HL-60/S4 (cell line): ENCODE data around the gene RBM27.
"Not testable (repeated sequence)": the region's sequence is repeated elsewhere in the genome, so short reads cannot be mapped to it uniquely, and the experiment has no call there.

Experiments used
- in situ Hi-C: fragments of 300-500 bp; cut with MboI; formaldehyde crosslinking; loops from 2 replicates; pipeline ENCODE4 v1.14.3; 2022; ENCODE audit warnings: low sequenced_read_pairs

The RBM27 gene

DNA sequence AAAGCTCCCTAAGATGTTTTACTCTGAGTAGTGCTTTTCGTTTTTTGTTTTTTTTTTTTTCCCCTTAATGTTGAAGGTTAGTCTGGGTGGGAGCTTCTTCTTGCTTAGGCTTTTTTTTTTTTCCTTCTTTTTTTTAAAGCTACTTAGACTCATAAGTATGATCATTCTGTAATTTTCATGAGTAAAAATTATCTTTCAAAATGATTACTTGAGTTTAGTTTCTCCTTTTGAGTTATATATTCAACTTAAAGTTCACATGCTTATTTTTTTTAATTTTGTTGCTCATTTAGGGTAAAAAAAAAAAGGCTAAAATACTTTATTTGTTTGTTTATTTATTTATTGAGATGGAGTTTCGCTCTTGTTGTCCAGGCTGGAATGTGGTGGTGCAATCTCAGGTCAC is 2.9 kb downstream of the RBM27 start:
- in situ Hi-C loops = no loop called here

DNA sequence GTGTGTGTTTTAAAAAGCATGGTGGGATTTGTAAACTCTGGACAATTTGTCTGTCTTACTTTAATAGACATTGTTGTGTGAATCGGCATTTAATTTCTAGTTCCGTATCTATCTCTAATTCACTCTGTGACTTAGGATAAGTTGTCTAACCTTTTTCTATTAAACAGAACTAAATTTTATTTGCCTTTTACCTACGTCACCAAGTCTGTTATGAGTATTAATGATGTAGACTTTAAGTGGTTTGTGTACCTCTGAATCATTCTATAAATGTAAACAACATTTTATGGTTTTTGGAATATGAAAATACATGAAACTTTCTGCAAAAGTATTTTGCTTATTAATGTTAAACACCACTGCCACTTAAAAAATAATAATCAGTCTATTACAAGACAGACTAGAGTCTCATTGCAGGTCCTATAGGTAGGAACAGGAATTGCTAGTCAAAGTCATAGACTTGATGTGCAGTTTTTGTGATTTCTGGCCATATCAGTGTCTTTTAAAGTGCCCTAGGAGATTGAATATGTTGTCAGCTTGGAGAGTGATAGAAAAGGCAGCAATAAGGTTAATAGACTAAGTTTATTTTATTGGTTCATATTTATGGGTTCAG is 5.6 kb downstream of the RBM27 start:
- in situ Hi-C loops = no loop called here

DNA sequence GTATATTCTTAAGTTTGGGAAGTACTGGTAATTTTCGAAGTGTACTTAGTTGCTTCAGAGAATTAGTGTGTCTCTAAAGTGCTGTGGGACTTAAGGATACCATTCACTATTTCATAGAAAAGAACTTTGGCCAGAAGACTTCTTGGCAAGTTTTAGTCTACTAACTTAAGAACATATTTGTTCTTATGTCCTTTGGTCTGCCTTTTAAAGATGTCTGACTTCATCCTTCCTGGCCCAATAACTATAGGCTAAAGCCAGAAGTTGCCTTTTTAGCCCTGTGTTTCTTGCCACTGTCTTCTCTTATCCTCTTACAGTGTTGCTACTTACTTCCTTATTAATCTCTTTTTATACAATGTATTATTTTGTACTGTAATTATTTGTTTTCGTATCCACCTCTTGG is 6.3 kb downstream of the RBM27 start:
- in situ Hi-C loops = no loop called here

DNA sequence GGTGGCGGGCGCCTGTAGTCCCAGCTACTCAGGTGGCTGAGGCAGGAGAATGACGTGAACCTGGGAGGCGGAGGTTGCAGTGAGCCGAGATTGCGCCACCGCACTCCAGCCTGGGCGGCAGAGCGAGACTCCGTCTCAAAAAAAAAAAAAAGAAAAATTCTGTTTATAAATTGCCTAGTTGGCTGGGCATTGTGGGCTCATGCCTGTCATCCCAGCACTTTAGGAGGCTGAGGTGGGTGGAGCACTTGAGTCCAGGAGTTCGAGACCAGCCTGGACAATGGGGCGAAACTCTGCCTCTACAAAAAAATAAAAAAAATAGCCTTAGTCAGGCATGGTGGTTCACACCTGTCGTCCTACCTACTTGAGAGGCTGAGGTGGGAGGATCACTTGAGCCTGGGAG is 7.4 kb downstream of the RBM27 start:
- in situ Hi-C loops = not testable (repeated sequence)

DNA sequence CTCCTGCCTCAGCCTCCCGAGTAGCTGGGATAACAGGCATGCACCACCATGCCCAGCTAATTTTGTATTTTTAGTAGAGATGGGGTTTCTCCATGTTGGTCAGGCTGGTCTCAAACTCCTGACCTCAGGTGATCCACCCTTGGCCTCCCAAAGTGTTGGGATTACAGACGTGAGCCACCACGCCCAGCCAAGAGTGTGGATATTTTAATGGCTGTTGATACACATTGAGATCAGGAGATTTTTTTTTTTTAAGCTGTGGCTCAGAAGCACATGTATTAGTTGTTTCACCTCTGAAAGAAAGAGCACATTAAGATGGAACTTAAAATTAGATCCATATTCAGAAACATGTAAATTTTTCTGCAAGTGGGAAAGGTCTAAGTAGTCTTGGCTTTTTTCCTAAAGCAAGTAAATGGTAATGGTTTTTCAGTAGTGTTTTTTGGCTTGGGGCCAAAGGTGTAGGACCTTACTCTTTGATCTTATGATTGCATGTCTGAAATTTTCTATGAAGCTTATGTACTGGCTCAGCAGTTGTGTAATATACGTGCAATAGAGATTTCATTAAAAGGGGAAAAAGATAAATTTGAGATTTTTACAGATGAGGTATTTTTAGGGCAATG is 9.9 kb downstream of the RBM27 start:
- in situ Hi-C loops = no loop called here

DNA sequence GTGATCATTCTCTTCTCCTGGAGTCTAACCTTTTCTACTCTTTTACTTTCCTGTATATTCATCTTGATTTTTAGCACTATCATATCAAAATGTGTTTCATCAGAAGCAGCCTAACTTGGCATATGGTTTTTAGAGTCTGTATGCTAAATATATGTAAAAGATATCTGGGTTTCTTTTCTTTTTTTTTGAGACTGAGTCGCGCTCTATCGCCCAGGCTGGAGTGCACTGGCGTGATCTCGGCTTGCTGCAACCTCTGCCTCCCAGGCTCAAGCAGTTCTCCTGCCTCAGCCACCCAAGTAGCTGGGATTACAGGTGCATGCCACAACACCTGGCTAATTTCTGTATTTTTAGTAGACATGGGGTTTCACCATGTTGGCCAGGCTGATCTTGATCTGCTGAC is 11.5 kb downstream of the RBM27 start:
- in situ Hi-C loops = not testable (repeated sequence)

DNA sequence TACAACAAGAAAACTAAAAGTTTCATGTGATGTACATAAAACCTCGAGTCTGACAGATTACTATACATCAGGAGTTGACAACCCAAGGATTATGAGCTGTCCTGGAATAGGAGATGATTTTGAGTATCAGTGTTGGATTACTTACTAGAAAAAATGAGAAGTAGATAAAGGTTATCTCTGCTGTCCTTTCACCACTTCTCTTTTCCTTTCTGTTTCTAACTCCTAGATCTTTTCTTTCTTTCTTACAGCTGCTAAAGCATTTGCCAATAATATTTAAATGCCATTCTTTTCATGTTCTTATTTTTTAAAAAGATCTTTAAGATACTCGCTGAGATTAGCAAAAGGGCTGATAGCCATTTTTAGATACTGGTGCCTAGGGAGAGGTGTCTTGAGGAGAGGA is 14.8 kb downstream of the RBM27 start:
- in situ Hi-C loops = no loop called here

DNA sequence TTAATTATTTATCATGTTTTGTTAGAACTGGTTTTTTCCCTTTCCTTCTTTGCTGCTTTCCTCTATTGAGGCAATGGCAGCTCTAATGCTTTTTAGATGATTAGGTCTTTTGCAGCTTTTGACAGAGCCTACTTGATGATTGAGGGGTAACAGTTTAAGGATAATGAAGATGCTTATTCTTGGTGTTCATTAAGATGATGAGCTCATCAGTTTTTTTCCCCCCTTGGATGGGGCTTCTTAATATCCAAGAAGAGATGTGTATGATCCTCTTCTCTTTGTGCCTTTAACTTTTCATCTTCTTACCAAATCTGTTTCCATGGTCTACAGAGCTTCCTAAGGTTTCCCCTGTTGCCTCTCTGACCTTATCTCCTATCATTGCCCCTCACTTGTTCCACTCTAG is 15.8 kb downstream of the RBM27 start:
- in situ Hi-C loops = no loop called here

DNA sequence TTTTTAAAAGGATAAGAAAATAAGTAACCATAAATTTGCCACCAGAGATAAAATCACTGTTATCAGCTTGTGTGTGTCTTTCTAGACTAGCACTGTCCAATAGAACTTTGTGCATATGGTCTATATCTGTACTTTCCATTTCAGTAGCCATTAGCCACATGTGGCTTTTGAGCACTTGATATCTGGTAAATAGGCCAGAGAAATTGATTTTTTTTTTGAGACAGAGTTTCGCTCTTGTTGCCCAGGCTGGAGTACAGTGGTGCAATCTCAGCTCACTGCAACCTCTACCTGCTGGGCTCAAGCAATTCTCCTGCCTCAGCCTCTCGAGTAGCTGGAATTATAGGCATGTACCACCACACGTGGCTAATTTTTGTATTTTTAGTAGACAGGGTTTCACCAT is 17.8 kb downstream of the RBM27 start:
- in situ Hi-C loops = no loop called here

DNA sequence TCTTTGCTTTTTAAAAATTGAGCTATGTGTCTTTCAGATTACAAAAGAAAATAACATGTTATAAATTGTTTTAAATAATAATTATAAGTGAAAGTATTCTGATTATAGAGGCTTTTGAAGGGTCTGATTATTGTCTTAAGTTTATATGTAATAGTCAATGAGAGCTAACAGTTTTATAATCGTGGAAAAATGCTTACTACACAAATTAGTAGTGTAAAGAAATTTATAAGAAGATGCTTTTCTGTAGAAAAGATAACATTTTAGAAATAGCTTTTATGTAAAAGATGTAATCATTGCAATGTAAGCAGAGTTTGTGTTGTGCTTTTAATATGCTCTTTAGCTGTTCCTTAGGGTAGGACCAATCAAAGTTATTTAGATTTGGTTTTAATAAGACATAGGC is 18.6 kb downstream of the RBM27 start:
- in situ Hi-C loops = no loop called here

DNA sequence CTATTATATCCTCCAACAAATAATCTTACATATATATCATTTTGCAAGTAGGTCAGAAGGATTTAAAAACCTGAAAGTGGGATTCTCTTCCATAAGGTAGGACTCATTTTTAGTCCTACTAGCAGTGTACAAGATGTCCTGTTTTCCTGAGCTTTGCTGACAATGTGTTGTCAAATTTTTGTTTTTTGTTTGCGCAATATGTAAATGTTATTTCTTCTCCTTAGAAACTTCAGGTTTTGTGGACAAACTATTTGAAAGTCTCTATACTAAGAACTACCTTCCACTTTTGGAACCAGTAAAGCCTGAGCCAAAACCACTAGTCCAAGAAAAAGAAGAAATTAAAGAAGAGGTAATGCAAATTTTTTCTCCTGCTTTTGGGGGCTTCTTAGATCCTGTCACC is 19.8 kb downstream of the RBM27 start:
- in situ Hi-C loops = no loop called here

DNA sequence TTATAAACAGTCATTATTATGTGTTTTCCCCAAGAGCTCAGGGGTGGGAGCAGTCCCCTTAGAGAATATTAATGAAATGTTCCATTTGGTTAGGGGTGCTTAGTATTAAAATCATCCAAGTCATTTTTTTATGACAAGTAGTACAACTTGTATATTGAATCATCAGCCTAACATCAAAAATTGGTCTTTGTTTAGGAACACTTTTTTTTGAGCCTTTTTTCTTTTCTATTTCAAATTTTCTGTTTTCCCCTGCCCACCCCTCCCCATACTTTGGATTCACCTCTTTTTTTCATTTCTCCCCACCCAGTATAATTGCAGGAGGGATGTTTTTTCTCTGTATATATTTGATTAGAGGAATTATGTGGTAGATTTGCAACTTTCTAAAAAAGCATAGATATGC is 25.8 kb downstream of the RBM27 start:
- in situ Hi-C loops = no loop called here

DNA sequence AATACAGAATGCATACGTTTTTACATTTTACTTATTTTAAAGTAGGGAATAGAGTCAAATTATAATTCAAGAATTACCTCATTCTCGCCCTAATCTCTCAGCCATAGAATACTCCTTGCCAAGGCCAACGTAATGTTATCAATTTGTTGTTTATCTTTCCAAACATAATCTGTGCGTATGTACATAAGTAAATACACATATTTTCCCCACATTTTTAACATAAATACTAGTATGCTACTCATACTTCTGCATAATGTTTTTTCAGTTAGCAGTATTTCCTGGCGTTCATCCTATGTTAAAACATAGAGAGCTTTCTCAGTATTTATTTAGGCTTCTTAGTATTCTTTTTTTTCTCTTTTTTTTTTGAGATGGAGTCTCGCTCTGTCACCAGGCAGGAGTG is 28.8 kb downstream of the RBM27 start:
- in situ Hi-C loops = no loop called here

DNA sequence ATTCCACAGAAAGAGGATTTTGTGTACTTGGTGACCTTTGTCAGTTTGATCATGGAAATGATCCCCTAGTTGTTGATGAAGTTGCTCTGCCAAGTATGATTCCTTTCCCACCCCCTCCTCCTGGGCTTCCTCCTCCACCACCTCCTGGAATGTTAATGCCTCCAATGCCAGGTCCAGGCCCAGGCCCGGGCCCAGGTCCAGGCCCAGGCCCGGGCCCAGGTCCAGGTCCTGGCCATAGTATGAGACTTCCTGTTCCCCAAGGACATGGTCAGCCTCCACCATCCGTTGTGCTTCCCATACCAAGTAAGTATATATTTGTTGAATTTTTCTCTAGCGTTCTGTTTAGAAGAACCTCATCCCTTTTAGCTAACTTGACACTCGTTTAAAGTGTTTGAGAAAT is 30.0 kb downstream of the RBM27 start:
- in situ Hi-C loops = no loop called here

DNA sequence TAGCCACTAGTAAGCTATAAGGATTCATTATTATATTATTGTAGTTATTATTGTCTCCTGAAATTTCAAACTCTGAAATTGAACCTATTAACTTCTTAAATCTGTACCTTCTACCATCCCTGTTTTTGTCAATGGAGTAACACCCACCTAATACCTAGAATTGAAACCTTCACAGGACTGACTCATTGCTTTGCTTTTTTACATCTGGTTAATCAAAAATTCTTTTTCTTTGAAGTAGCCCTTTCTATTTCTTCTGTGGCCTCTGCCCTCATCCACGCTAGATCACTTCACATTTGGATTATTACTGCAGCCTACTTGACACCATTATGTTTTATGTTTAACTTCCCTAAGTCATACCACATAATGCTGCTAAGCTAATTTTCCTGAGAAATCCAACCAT is 35.6 kb downstream of the RBM27 start:
- in situ Hi-C loops = no loop called here

DNA sequence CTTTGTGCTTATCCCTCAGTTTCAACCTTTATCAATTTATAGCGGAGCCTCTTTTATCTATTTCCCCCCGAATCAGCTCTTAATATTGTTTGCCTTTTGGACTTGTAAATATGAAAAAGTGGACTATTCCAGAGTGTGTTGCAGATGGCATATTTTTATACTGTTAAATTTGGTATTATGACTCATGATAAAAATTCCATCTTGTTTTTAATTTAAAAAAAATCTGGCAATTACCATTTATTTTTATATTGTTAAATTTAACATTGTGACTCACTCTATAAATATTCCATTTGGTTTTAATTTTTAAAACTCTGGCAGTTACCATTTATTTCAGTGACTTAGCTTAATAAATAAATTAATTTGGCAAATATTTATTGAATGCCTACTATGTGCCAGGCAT is 37.5 kb downstream of the RBM27 start:
- in situ Hi-C loops = no loop called here

DNA sequence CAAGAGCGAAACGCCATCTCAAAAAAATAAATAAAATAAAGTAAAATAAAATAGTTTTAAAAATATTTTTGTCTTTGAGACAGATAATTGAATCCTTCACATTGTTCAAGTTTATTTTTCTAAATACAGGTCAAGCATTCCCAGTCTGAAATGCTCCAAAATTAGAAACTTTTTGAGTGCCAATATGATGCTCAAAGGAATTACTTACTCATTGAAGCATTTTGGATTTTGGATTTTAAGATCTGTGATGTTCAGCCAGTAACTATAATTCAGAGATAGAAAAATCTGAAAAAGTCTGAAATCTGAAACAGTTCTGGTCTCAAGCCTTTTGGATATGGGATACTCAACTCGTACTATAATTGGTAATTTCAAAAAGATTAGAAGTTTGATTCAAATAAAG is 39.8 kb downstream of the RBM27 start:
- in situ Hi-C loops = no loop called here

DNA sequence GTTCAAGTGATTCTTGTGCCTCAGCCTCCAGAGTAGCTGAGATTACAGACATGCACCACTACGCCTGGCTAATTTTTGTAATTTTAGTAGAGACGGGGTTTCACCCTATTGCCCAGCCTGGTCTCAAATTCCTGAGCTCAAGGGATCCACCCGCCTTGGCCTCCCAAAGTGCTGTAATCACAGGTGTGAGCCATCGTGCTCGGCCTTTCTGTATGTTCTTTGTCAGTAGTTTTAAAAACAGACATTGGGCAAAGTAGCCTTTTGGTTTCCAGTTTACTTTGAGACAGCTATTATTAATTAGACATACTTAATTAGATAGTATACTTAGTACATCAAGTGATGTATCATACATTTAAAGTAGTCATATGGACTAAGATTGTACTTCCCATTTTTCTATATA is 45.2 kb downstream of the RBM27 start:
- in situ Hi-C loops = no loop called here

DNA sequence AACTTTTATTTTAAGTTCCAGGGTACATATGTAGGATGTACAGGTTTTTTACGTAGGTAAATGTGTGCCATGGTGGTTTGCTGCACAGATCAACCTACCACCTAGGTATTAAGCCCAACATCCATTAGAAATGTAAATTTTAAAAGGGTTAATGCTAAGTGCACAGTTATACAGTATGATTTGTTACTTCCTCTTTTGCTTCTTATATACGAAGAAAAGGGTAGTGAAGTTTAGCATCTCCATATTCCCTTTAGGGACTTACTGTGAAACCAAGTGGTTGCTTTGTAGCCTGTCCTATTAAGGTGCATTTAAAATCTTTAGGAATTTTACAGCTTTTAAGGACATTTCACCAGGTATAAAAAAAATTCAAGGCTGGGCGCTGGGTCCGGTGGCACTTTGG is 46.4 kb downstream of the RBM27 start:
- in situ Hi-C loops = no loop called here
